Suprapubic skin (tissue), 4 donors: Measurements from ENCODE around the gene PCSK5. TPM values are rescaled to one million over a fixed set of nuclear protein-coding genes. Genes with fewer than 3 reads are reported as not detected.

Source experiments
- DNase-seq, 2 donors: peaks; one replicate each; pipeline ENCODE4 v3.0.0-alpha.2; 2019; ENCODE audit warnings: low spot score in 2 of 2
- H3K27ac ChIP-seq: fragments of 200-600 bp; sonication (generic); one replicate; pipeline ENCODE4 v1.5.1; 2019
- H3K27me3 ChIP-seq: fragments of 200-600 bp; sonication (generic); one replicate; pipeline ENCODE4 v1.5.1; 2019
- H3K36me3 ChIP-seq: fragments of 200-600 bp; sonication (generic); one replicate; pipeline ENCODE4 v1.5.1; 2019
- H3K4me1 ChIP-seq: fragments of 200-600 bp; sonication (generic); one replicate; pipeline ENCODE4 v1.5.1; 2019
- H3K4me3 ChIP-seq: fragments of 200-600 bp; sonication (generic); one replicate; pipeline ENCODE4 v1.5.1; 2019; ENCODE audit warnings: mild to moderate bottlenecking
- H3K9me3 ChIP-seq: fragments of 200-600 bp; sonication (generic); one replicate; pipeline ENCODE4 v1.5.1; 2019
- CTCF ChIP-seq, 2 donors: fragments of 200-600 bp in 1 of 2; fragments of 450-650 bp in 1 of 2; sonication (generic) in 1 of 2; IDR thresholded peaks; one replicate each; pipeline ENCODE4 v1.5.1; 2016 to 2019; ENCODE audit warnings: antibody characterized with exemption in 2 of 2, mild to moderate bottlenecking in 1 of 2, moderate library complexity in 1 of 2
- EP300 ChIP-seq: sonication (generic); formaldehyde crosslinking; IDR thresholded peaks from one replicate; pipeline ENCODE4 v1.6.1; 2017; ENCODE audit warnings: antibody characterized with exemption
- POLR2A ChIP-seq, 2 donors: fragments of 450-650 bp; IDR thresholded peaks; one replicate each; pipeline ENCODE4 v1.6.1; 2017; ENCODE audit warnings: antibody characterized with exemption in 2 of 2, mild to moderate bottlenecking in 2 of 2, moderate library complexity in 2 of 2
- POLR2AphosphoS5 ChIP-seq, 3 donors: sonication (generic); formaldehyde crosslinking; IDR thresholded peaks; one replicate each; pipeline ENCODE4 v1.6.1; 2017; ENCODE audit warnings: antibody characterized with exemption in 3 of 3
- WGBS: methylation state at CpG from one replicate; pipeline ENCODE4 v1.1.5; 2018; 5-methylcytosine and 5-hydroxymethylcytosine counted together
- total RNA-seq, 4 donors: library from RNA; depleted of rRNA; stranded (reverse); fragments of >200 nt; gene quantifications; one replicate each; pipeline ENCODE4 v1.1.0, GENCODE V29; 2016

The PCSK5 gene
- total RNA-seq, 4 donors from 2014 or later = 5.2 to 10.8 (median 7.3) TPM

- H3K9me3 ChIP-seq = no peaks in the 10 kb centered on the region
- no peak overlapping the region for H3K27ac ChIP-seq
- WGBS = 100% methylated on average over 1 of the region's 1 CpG
- no peaks in the 10 kb centered on the region for H3K36me3 ChIP-seq
- no peaks in the 10 kb centered on the region for H3K4me1 ChIP-seq
- no peak for DNase-seq
- H3K4me3 ChIP-seq = no peak overlapping the region
- no peaks in the 10 kb centered on the region for H3K27me3 ChIP-seq
- no peak for TF ChIP-seq CTCF (IDR thresholded peaks at IDR 0.05)
- TF ChIP-seq EP300 = no peak
- no peak for TF ChIP-seq POLR2A (IDR thresholded peaks at IDR 0.05)
Observed at GRCh38 chr9:75906531-75906930, 16.1 kb downstream of the PCSK5 start.

DNA sequence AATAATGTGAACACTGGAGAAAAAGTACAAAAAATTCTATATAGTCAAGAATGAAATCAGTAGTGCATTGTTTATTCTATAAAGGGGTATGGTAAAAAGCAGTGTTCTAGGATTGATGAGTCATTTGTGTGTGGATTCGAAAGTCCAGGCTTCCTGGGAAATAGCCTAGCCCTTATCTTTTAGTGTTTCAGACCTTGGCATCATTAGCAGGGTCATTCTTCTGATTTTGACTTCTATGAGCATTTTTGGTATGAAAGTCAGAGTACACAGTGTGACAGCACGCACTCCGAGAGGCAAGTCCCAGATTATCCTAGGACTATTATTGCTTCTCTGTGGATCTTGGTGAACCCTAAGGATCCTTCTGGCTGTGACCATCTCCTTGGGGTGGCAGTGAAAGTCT, 16.9 kb downstream of the PCSK5 start:
- WGBS = 83% methylated on average over 3 of the region's 3 CpGs
- no peaks in the 10 kb centered on the region for H3K9me3 ChIP-seq
- H3K27me3 ChIP-seq = no peaks in the 10 kb centered on the region
- TF ChIP-seq EP300 (no peak), CTCF (IDR thresholded peaks at IDR 0.05) (no peak), POLR2A (IDR thresholded peaks at IDR 0.05) (no peak), POLR2AphosphoS5 (IDR thresholded peaks at IDR 0.05) (no peak)
- H3K36me3 ChIP-seq = no peaks in the 10 kb centered on the region
- no peak for DNase-seq
- no peak overlapping the region for H3K27ac ChIP-seq
- no peaks in the 10 kb centered on the region for H3K4me1 ChIP-seq
- no peak overlapping the region for H3K4me3 ChIP-seq

- Histone ChIP-seq H3K36me3 (no peaks in the 10 kb centered on the region), H3K4me1 (no peaks in the 10 kb centered on the region), H3K9me3 (no peaks in the 10 kb centered on the region), H3K27me3 (no peaks in the 10 kb centered on the region), H3K27ac (no peak overlapping the region), H3K4me3 (no peak overlapping the region)
- DNase-seq = no peak
- TF ChIP-seq EP300 (no peak), POLR2A (IDR thresholded peaks at IDR 0.05) (no peak), POLR2AphosphoS5 (IDR thresholded peaks at IDR 0.05) (no peak), CTCF (IDR thresholded peaks at IDR 0.05) (no peak)
- WGBS = 85% methylated on average over 1 of the region's 1 CpG
Observed at GRCh38 chr9:75907923-75908322, 17.4 kb downstream of the PCSK5 start.

- Histone ChIP-seq H3K27ac (no peak overlapping the region), H3K9me3 (no peaks in the 10 kb centered on the region), H3K27me3 (no peaks in the 10 kb centered on the region), H3K4me1 (no peaks in the 10 kb centered on the region), H3K36me3 (no peaks in the 10 kb centered on the region), H3K4me3 (no peak overlapping the region)
- no peak for DNase-seq
- TF ChIP-seq POLR2AphosphoS5 (IDR thresholded peaks at IDR 0.05) = no peak
- no peak for TF ChIP-seq CTCF (IDR thresholded peaks at IDR 0.05)
- TF ChIP-seq EP300 = no peak
- TF ChIP-seq POLR2A (IDR thresholded peaks at IDR 0.05) = no peak
- WGBS = 91% methylated on average over 5 of the region's 5 CpGs
Observed at GRCh38 chr9:75909776-75910175, 19.3 kb downstream of the PCSK5 start.

GRCh38 chr9:75910731-75911130, 20.3 kb downstream of the PCSK5 start:
- DNase-seq = no peak
- H3K4me3 ChIP-seq = no peak overlapping the region

More at GRCh38 chr9:75910731-75911130, 20.3 kb downstream of the PCSK5 start:
- WGBS = 58% methylated on average over 4 of the region's 4 CpGs
- no peaks in the 10 kb centered on the region for H3K36me3 ChIP-seq
- no peak overlapping the region for H3K27ac ChIP-seq
- H3K9me3 ChIP-seq = no peaks in the 10 kb centered on the region
- TF ChIP-seq CTCF (IDR thresholded peaks at IDR 0.05) (no peak), POLR2A (IDR thresholded peaks at IDR 0.05) (no peak), POLR2AphosphoS5 (IDR thresholded peaks at IDR 0.05) (no peak), EP300 (no peak)
- H3K27me3 ChIP-seq = no peaks in the 10 kb centered on the region
- H3K4me1 ChIP-seq = no peaks in the 10 kb centered on the region
